Body of pancreas (tissue), 4 donors: ENCODE results near the gene SP1. TPM values are rescaled to one million over a fixed set of nuclear protein-coding genes. Genes with fewer than 3 reads are reported as not detected.

ENCODE experiments used
- ATAC-seq: fragments of 150-250 bp; one replicate; pipeline ENCODE4 v1.9.1; 2016
- DNase-seq, 4 donors: peaks; one replicate each; pipeline ENCODE4 v3.0.0-alpha.2; 2019
- H3K27ac ChIP-seq, 4 donors: fragments of 200-600 bp; sonication (generic); 1 replicate in 3 of 4; 2 replicates in 1 of 4; pipeline versions ENCODE4 v1.5.1 to v1.6.1; 2016 to 2019; ENCODE audit warnings: mild to moderate bottlenecking in 1 of 4, mixed read lengths in 1 of 4, moderate library complexity in 1 of 4
- H3K27me3 ChIP-seq, 2 donors: fragments of 200-600 bp; sonication (generic); one replicate each; pipeline ENCODE4 v1.6.0; 2016; ENCODE audit warnings: mild to moderate bottlenecking in 1 of 2
- H3K36me3 ChIP-seq, 2 donors: fragments of 200-600 bp; sonication (generic); replicated peaks in 1 of 2; 2 replicates each; pipeline ENCODE4 v1.5.1; 2016; ENCODE audit warnings: low read depth in 2 of 2; ENCODE audit not compliant: insufficient read depth in 1 of 2
- H3K4me1 ChIP-seq: fragments of 200-600 bp; sonication (generic); one replicate; pipeline ENCODE4 v1.6.0; 2016
- H3K4me3 ChIP-seq, 2 donors: fragments of 200-600 bp; sonication (generic); 1 replicate in 1 of 2; 2 replicates in 1 of 2; pipeline ENCODE4 v1.5.1; 2016 to 2019
- H3K9me3 ChIP-seq, 3 donors: fragments of 200-600 bp; sonication (generic); 1 replicate in 2 of 3; 2 replicates in 1 of 3; pipeline ENCODE4 v1.5.1; 2016
- POLR2A ChIP-seq, 3 donors: fragments of 450-650 bp; IDR thresholded peaks; one replicate each; pipeline ENCODE4 v1.6.1; 2016; ENCODE audit warnings: antibody characterized with exemption in 3 of 3, mild to moderate bottlenecking in 2 of 3
- WGBS, 2 donors: methylation state at CpG; one replicate each; pipeline ENCODE4 v1.1.5; 2017; 5-methylcytosine and 5-hydroxymethylcytosine counted together
- intact Hi-C: fragments of 100-400 bp; cut with DNase I; formaldehyde crosslinking; loops from one replicate; pipeline ENCODE4 v1.15.1; 2023
- total RNA-seq, 2 donors: library from RNA; depleted of rRNA; stranded (reverse); fragments of >200 nt; gene quantifications; one replicate each; pipeline ENCODE4 v1.1.0, GENCODE V29; 2016
- TF ChIP-seq, protein P1 (sequence below), 7 experiments: fragments of 450-650 bp in 4 of 7; fragments of 200-600 bp in 3 of 7; sonication (generic) in 3 of 7; IDR thresholded peaks; one replicate each; pipeline ENCODE4 v1.5.1; 2016 to 2019; ENCODE audit warnings: antibody characterized with exemption in 7 of 7

Gene SP1
- total RNA-seq, 2 donors from 2014 or later: 16.8 to 24.6 TPM

- WGBS, 2 donors: 47 to 61% methylated on average over 7 of the region's 7 CpGs
- intact Hi-C loops: no loop called here
These were observed 46.1 kb upstream of the SP1 start for GRCh38 chr12:53333845-53334244.

DNA sequence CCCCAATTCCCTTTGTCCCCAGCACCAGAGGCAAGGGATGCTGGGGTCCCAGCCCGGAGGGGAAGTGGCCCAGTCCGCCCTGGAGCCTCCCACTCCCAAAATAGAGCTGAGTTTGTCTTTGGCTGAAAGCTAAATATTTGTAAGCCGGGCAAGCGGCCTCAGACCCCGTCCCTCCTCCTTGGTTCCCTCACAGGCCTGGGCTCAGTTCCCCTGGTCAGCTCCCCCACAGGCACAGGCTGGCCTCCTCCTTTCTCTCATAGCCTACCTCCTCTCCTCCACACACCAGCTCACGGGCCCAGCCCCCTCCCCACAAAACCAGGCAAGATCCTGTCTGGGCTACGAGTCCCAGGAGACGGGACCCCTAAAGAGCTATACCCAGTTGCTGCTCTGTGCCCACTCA, 45.2 kb upstream of the SP1 start:
- Histone ChIP-seq H3K9me3 (no peaks in the 10 kb centered on the region), H3K4me1 (no peaks in the 10 kb centered on the region), H3K27ac (no peak overlapping the region), H3K27me3 (peaks cover 0 to 11% of the 10 kb centered on the region in 2 donors), H3K4me3 (no peak overlapping the region), H3K36me3 (no peaks in the 10 kb centered on the region)
- TF ChIP-seq, protein P1, sequence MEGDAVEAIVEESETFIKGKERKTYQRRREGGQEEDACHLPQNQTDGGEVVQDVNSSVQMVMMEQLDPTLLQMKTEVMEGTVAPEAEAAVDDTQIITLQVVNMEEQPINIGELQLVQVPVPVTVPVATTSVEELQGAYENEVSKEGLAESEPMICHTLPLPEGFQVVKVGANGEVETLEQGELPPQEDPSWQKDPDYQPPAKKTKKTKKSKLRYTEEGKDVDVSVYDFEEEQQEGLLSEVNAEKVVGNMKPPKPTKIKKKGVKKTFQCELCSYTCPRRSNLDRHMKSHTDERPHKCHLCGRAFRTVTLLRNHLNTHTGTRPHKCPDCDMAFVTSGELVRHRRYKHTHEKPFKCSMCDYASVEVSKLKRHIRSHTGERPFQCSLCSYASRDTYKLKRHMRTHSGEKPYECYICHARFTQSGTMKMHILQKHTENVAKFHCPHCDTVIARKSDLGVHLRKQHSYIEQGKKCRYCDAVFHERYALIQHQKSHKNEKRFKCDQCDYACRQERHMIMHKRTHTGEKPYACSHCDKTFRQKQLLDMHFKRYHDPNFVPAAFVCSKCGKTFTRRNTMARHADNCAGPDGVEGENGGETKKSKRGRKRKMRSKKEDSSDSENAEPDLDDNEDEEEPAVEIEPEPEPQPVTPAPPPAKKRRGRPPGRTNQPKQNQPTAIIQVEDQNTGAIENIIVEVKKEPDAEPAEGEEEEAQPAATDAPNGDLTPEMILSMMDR (IDR thresholded peaks at IDR 0.05): no peak
- no peak for TF ChIP-seq POLR2A (IDR thresholded peaks at IDR 0.05)
- intact Hi-C loops: no loop called here
- 67% methylated on average over 7 to 8 of the region's 8 CpGs for WGBS, 2 donors
- DNase-seq: no peak
- ATAC-seq: no peak

More at GRCh38 chr12:53333845-53334244, 46.1 kb upstream of the SP1 start:
- no peak overlapping the region for H3K27ac ChIP-seq
- no peaks in the 10 kb centered on the region for H3K4me1 ChIP-seq
- H3K36me3 ChIP-seq: no peaks in the 10 kb centered on the region
- H3K27me3 ChIP-seq: peaks cover 0 to 11% of the 10 kb centered on the region in 2 donors
- TF ChIP-seq, protein P1 (IDR thresholded peaks at IDR 0.05): no peak
- TF ChIP-seq POLR2A (IDR thresholded peaks at IDR 0.05): no peak
- ATAC-seq (no peak), DNase-seq (no peak)
- H3K9me3 ChIP-seq: no peaks in the 10 kb centered on the region
- no peak overlapping the region for H3K4me3 ChIP-seq

DNA sequence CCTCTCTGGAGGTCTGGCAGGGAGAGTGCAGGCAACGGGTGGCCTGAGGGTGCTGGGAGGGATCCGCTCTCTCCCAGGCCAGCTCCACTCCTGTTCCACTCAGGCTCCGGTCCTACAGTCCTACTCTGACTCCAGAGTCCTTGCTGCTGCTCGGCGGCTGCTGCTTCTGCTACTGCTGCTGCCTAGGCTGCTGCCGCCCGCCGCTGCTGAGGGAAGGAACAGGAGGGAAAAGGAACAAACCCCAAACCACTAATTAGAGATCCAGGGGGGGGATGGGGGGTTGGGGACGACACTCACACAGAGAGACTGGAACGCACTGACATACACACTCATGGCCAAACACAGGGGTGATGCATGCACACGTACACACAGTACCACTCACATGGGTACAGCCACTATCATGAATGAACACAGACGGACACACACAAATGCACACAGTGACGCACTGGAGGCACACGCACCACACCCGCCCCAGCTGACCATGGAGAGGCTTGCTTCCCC, 43.7 kb upstream of the SP1 start, which contains the start of gene SP7:
Gene SP7, minus strand, starts transcription at position 174 of the 501 bp plus-strand sequence. CDS start 708 bp downstream, outside the sequence.
- intact Hi-C loops: no loop called here
- DNase-seq (no peak), ATAC-seq (peak; percentile 15)
- Histone ChIP-seq H3K27ac (no peak within 1 kb of the TSS), H3K27me3 (peaks cover 0 to 11% of the 10 kb centered on the region in 2 donors), H3K36me3 (no peaks in the 10 kb centered on the region), H3K9me3 (no peaks in the 10 kb centered on the region), H3K4me3 (no peak within 1 kb of the TSS), H3K4me1 (no peaks in the 10 kb centered on the region)
- no peak for TF ChIP-seq POLR2A (IDR thresholded peaks at IDR 0.05)
- WGBS, 2 donors: 40 to 50% methylated on average over 3 to 14 of the region's 15 CpGs

DNA sequence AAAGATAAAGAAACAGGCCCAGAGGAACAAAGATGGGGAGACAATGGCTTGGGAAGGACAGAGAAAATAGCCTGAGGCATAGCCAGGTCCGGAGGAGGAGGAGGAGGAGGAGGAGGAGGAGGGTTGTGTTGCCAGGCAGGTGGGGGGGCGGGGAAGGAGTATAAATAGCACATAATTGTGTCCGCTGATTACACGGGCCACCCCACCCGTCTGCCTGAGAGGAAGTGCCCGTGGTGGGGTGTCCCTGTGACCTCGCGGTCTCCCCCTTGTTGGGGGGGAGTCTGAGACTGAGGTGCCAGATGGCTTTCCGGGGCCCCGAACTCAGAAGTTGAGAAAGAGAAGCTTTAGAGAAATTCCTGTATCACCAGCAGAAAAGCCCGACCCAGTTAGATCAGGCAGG, 42.0 kb upstream of the SP1 start:
- Histone ChIP-seq H3K27me3 (peaks cover 0 to 11% of the 10 kb centered on the region in 2 donors), H3K4me3 (no peak overlapping the region), H3K27ac (no peak overlapping the region), H3K36me3 (no peaks in the 10 kb centered on the region), H3K4me1 (no peaks in the 10 kb centered on the region), H3K9me3 (no peaks in the 10 kb centered on the region)
- WGBS, 2 donors: 32 to 35% methylated on average over 7 to 11 of the region's 11 CpGs
- TF ChIP-seq POLR2A (IDR thresholded peaks at IDR 0.05): no peak
- TF ChIP-seq, protein P1 (IDR thresholded peaks at IDR 0.05): no peak
- DNase-seq (no peak), ATAC-seq (no peak)
- intact Hi-C loops: no loop called here

DNA sequence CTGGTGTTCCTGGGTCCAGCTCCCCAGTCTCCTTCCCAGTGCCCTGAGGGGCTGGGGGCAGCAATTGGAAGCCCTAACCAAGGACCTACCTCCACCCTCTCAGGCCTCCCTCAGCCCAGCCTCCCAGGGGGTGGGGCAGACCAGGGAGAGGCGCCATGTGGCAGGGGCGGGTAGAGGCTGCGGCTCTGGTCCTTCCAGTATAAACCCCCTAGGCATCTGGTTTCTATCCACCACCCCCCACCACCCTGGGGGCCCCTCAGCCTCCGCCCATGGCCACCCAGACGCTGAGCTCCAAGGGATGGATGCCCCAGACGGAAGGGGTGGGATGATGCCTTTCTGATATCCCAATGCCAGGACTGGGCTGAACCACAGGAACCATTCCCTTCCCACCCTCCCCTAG, 41.1 kb upstream of the SP1 start:
- H3K36me3 ChIP-seq: no peaks in the 10 kb centered on the region
- no peak for DNase-seq
- 32 to 69% methylated on average over 3 to 4 of the region's 6 CpGs for WGBS, 2 donors

More for the DNA sequence above, 41.1 kb upstream of the SP1 start:
- no peak for ATAC-seq
- Histone ChIP-seq H3K9me3 (no peaks in the 10 kb centered on the region), H3K4me1 (no peaks in the 10 kb centered on the region), H3K27ac (no peak overlapping the region), H3K27me3 (peaks cover 0 to 11% of the 10 kb centered on the region in 2 donors), H3K4me3 (no peak overlapping the region)
- intact Hi-C loops: no loop called here
- TF ChIP-seq, protein P1 (IDR thresholded peaks at IDR 0.05): no peak
- TF ChIP-seq POLR2A (IDR thresholded peaks at IDR 0.05): no peak
